AG08395 (cell line): Measurements from ENCODE around the gene LDB3.

Experiments used
- DNase-seq: peaks from one replicate; pipeline ENCODE4 v3.0.0; 2012; ENCODE audit warnings: mixed read lengths, low spot score

LDB3 gene

GRCh38 chr10:86768412-86769062 lies 100.2 kb downstream of the LDB3 start:
- DNase-seq = no peak

GRCh38 chr10:86769991-86770390 lies 101.7 kb downstream of the LDB3 start:
- no peak for DNase-seq

- DNase-seq = no peak
Measured at GRCh38 chr10:86770412-86770960, 102.2 kb downstream of the LDB3 start.

- DNase-seq = no peak
Measured at GRCh38 chr10:86773498-86773897, 105.2 kb downstream of the LDB3 start.

GRCh38 chr10:86775056-86775869 lies 107.0 kb downstream of the LDB3 start:
- peak; percentile 17 for DNase-seq

GRCh38 chr10:86775870-86776180 lies 107.5 kb downstream of the LDB3 start:
- DNase-seq = no peak

- DNase-seq = no peak
Measured at GRCh38 chr10:86779220-86780017, 111.1 kb downstream of the LDB3 start.

GRCh38 chr10:86782701-86783418 lies 114.5 kb downstream of the LDB3 start:
- no peak for DNase-seq

- DNase-seq = no peak
Measured at GRCh38 chr10:86785037-86785436, 116.7 kb downstream of the LDB3 start.
